WTC11 (cell line): Measurements from ENCODE around the gene SMG9. TPM values are rescaled to one million over a fixed set of nuclear protein-coding genes. Genes with fewer than 3 reads are reported as not detected.

Experiments used
- ATF1 ChIP-seq: sonication (generic); formaldehyde crosslinking; IDR thresholded peaks from 2 replicates; pipeline ENCODE4 v1.8.1; 2023; ENCODE audit warnings: mild to moderate bottlenecking, moderate library complexity, missing genetic modification reagents
- ATF2 ChIP-seq: sonication (generic); formaldehyde crosslinking; IDR thresholded peaks from 2 replicates; pipeline ENCODE4 v1.8.1; 2022; ENCODE audit warnings: low read depth, missing genetic modification reagents, borderline replicate concordance
- ATF3 ChIP-seq: sonication (generic); formaldehyde crosslinking; conservative IDR thresholded peaks from 2 replicates; pipeline ENCODE4 v1.8.1; 2022; ENCODE audit warnings: mild to moderate bottlenecking, missing genetic modification reagents
- CBFB ChIP-seq: sonication (generic); formaldehyde crosslinking; IDR thresholded peaks from 2 replicates; pipeline ENCODE4 v1.8.1; 2022; ENCODE audit warnings: mild to moderate bottlenecking, low read depth, missing genetic modification reagents
- CTCF ChIP-seq: fragments of 200-600 bp; IDR thresholded peaks from 2 replicates; pipeline ENCODE4 v1.8.0; 2022; ENCODE audit warnings: antibody characterized with exemption
- E2F5 ChIP-seq: sonication (generic); formaldehyde crosslinking; IDR thresholded peaks from 2 replicates; pipeline ENCODE4 v1.8.1; 2022; ENCODE audit warnings: mild to moderate bottlenecking, moderate library complexity, missing genetic modification reagents
- ESRRA ChIP-seq: sonication (generic); formaldehyde crosslinking; IDR thresholded peaks from 2 replicates; pipeline ENCODE4 v1.8.1; 2022; ENCODE audit warnings: mild to moderate bottlenecking, missing genetic modification reagents, borderline replicate concordance
- ETV6 ChIP-seq: sonication (generic); formaldehyde crosslinking; IDR thresholded peaks from 2 replicates; pipeline ENCODE4 v1.8.1; 2022; ENCODE audit warnings: mild to moderate bottlenecking, missing genetic modification reagents
- FOXK1 ChIP-seq: sonication (generic); formaldehyde crosslinking; IDR thresholded peaks from 2 replicates; pipeline ENCODE4 v1.8.0; 2022; ENCODE audit warnings: mild to moderate bottlenecking, moderate library complexity, missing genetic modification reagents
- FOXP4 ChIP-seq: sonication (generic); formaldehyde crosslinking; IDR thresholded peaks from 2 replicates; pipeline ENCODE4 v1.8.0; 2022; ENCODE audit warnings: mild to moderate bottlenecking, missing genetic modification reagents
- IRF2 ChIP-seq: sonication (generic); formaldehyde crosslinking; IDR thresholded peaks from 2 replicates; pipeline ENCODE4 v1.8.0; 2022; ENCODE audit warnings: low read depth, missing genetic modification reagents, borderline replicate concordance
- MAX ChIP-seq: sonication (generic); formaldehyde crosslinking; IDR thresholded peaks from 2 replicates; pipeline ENCODE4 v1.8.0; 2022; ENCODE audit warnings: mild to moderate bottlenecking, missing genetic modification reagents
- NFYB ChIP-seq: sonication (generic); formaldehyde crosslinking; conservative IDR thresholded peaks from 2 replicates; pipeline ENCODE4 v1.8.0; 2022; ENCODE audit warnings: low read depth, missing genetic modification reagents
- OVOL2 ChIP-seq: fragments of 250-450 bp; sonication (Bioruptor Pico); IDR thresholded peaks from 2 replicates; pipeline ENCODE4 v1.9.0; 2021; ENCODE audit warnings: mild to moderate bottlenecking, borderline replicate concordance
- PRDM15 ChIP-seq: sonication (generic); formaldehyde crosslinking; IDR thresholded peaks from 2 replicates; pipeline ENCODE4 v1.8.0; 2022; ENCODE audit warnings: missing genetic modification reagents
- PRRX2 ChIP-seq: fragments of 250-450 bp; sonication (Bioruptor Pico); IDR thresholded peaks from 2 replicates; pipeline ENCODE4 v1.8.0; 2021; ENCODE audit warnings: mild to moderate bottlenecking
- RELA ChIP-seq: sonication (generic); formaldehyde crosslinking; IDR thresholded peaks from 2 replicates; pipeline ENCODE4 v1.8.1; 2022; ENCODE audit warnings: missing genetic modification reagents, mild to moderate bottlenecking, borderline replicate concordance
- RORB ChIP-seq: fragments of 250-450 bp; sonication (Bioruptor Pico); IDR thresholded peaks from 2 replicates; pipeline ENCODE4 v1.9.0; 2021; ENCODE audit warnings: mild to moderate bottlenecking
- SMAD4 ChIP-seq: sonication (generic); formaldehyde crosslinking; IDR thresholded peaks from 2 replicates; pipeline ENCODE4 v1.8.0; 2022; ENCODE audit warnings: mild to moderate bottlenecking, missing genetic modification reagents
- TCF7 ChIP-seq: sonication (generic); formaldehyde crosslinking; IDR thresholded peaks from 2 replicates; pipeline ENCODE4 v1.8.0; 2022; ENCODE audit warnings: mild to moderate bottlenecking, low read depth, missing genetic modification reagents, moderate library complexity
- ZNF138 ChIP-seq: sonication (generic); formaldehyde crosslinking; conservative IDR thresholded peaks from 2 replicates; pipeline ENCODE4 v1.8.1; 2022; ENCODE audit warnings: mild to moderate bottlenecking, moderate library complexity, missing genetic modification reagents
- ZNF396 ChIP-seq: fragments of 250-450 bp; sonication (Bioruptor Pico); IDR thresholded peaks from 2 replicates; pipeline ENCODE4 v1.8.0; 2021; ENCODE audit warnings: mild to moderate bottlenecking, moderate library complexity, borderline replicate concordance
- total RNA-seq: library from RNA; stranded (reverse); gene quantifications from 3 replicates; pipeline ENCODE4 v1.2.3, GENCODE V29; 2021

Gene SMG9
- total RNA-seq, 1 experiment from 2014 or later = 25.7 TPM

- TF ChIP-seq ETV6 (CRISPR knock-in tag) (no peak), CBFB (no peak), TCF7 (CRISPR knock-in tag) (no peak), SMAD4 (CRISPR knock-in tag) (peak; percentile 94), FOXK1 (CRISPR knock-in tag) (no peak), ZNF138 (CRISPR knock-in tag) (no peak), IRF2 (CRISPR knock-in tag) (no peak), OVOL2 (CRISPR knock-in tag) (no peak), NFYB (CRISPR knock-in tag) (no peak), ESRRA (CRISPR knock-in tag) (no peak; the same call in 1 of the 2 replicates), ZNF396 (CRISPR knock-in tag) (no peak), CTCF (no peak), E2F5 (CRISPR knock-in tag) (no peak), PRDM15 (CRISPR knock-in tag) (no peak; the same call in 1 of the 2 replicates), MAX (CRISPR knock-in tag) (no peak; the same call in 1 of the 2 replicates), FOXP4 (peak; percentile 94), RELA (no peak), RORB (no peak), ATF1 (CRISPR knock-in tag) (0 out of 2 replicates have a peak, but pooled peaks have one; percentile 59), ATF3 (CRISPR knock-in tag) (no peak), ATF2 (CRISPR knock-in tag) (no peak), PRRX2 (no peak)
Measured at GRCh38 chr19:43789029-43789428, 34.3 kb upstream of the SMG9 start (continued).
